Measurements from ENCODE around the gene GLI2. TPM values are rescaled to one million over a fixed set of nuclear protein-coding genes. Genes with fewer than 3 reads are reported as not detected.

Gene GLI2
- total and polyA plus RNA-seq, 2 of the 13 experiments (the other 11 are each of a cell fraction or from before 2014, with no cell fraction given) = not detected

DNA sequence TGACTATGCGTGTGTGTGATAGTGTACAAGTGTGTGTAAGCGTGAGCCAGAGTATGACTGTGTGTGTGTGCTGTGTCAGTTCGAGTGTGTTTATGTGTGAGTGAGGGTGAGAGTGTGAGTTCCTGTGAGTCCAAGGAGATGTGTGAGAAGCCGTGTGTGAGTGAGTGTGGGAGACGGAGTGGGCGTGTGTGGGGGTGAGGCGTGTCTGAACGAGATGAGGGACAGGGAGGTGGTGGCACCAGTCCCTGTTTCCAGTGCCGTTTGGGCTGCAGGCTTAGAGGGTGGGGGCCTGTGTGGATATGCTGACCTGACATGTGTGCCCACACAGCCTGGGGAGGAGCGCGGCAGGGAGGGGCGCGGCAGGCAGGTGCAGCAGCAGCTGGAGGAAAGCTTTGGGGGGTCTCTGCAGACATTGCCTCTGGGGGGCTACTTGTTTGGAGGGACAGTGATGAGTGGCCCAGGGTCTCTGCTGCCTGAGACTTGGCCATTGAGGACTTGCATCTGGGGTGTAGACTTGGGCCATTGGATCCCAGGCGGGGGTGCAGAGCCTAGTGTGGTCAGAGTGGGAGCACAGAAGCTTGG is 41.6 kb downstream of the GLI2 start (continued):
- TF ChIP-seq TGIF2 (CRISPR knock-in tag; IDR thresholded peaks at IDR 0.05) (no peak), GPN1 (CRISPR knock-in tag; IDR thresholded peaks at IDR 0.05; ENCODE audit: borderline replicate concordance) (no peak), ZNF792 (CRISPR knock-in tag; IDR thresholded peaks at IDR 0.05) (no peak), ZNF251 (CRISPR knock-in tag; IDR thresholded peaks at IDR 0.05) (no peak), SP1 (IDR thresholded peaks at IDR 0.05) (peak; percentile 55; the same call in 1 of the 2 replicates), SP1 (CRISPR knock-in tag; IDR thresholded peaks at IDR 0.05) (no peak), IKZF1 (IDR thresholded peaks at IDR 0.05) (0 out of 2 replicates have a peak, but pooled peaks have one; percentile 71), PCBP1 (IDR thresholded peaks at IDR 0.05; ENCODE audit: borderline replicate concordance, low read depth, low read length) (no peak), SP4 (CRISPR knock-in tag; IDR thresholded peaks at IDR 0.05) (no peak), ZNF570 (CRISPR knock-in tag; IDR thresholded peaks at IDR 0.05; ENCODE audit: borderline replicate concordance) (no peak), ZNF724P (CRISPR knock-in tag; IDR thresholded peaks at IDR 0.05; ENCODE audit: borderline replicate concordance) (no peak), PAX8 (CRISPR knock-in tag; IDR thresholded peaks at IDR 0.05; ENCODE audit: borderline replicate concordance) (no peak)
- TF ChIP-seq, protein P1, sequence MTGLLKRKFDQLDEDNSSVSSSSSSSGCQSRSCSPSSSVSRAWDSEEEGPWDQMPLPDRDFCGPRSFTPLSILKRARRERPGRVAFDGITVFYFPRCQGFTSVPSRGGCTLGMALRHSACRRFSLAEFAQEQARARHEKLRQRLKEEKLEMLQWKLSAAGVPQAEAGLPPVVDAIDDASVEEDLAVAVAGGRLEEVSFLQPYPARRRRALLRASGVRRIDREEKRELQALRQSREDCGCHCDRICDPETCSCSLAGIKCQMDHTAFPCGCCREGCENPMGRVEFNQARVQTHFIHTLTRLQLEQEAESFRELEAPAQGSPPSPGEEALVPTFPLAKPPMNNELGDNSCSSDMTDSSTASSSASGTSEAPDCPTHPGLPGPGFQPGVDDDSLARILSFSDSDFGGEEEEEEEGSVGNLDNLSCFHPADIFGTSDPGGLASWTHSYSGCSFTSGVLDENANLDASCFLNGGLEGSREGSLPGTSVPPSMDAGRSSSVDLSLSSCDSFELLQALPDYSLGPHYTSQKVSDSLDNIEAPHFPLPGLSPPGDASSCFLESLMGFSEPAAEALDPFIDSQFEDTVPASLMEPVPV (CRISPR knock-in tag; IDR thresholded peaks at IDR 0.05) = no peak
- TF ChIP-seq, protein P2, sequence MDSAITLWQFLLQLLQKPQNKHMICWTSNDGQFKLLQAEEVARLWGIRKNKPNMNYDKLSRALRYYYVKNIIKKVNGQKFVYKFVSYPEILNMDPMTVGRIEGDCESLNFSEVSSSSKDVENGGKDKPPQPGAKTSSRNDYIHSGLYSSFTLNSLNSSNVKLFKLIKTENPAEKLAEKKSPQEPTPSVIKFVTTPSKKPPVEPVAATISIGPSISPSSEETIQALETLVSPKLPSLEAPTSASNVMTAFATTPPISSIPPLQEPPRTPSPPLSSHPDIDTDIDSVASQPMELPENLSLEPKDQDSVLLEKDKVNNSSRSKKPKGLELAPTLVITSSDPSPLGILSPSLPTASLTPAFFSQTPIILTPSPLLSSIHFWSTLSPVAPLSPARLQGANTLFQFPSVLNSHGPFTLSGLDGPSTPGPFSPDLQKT (CRISPR knock-in tag; IDR thresholded peaks at IDR 0.05; ENCODE audit: borderline replicate concordance) = no peak
